ENCODE data around the gene SLIT3. TPM values are rescaled to one million over a fixed set of nuclear protein-coding genes. Genes with fewer than 3 reads are reported as not detected.

Gene SLIT3
- total and polyA plus RNA-seq, 10 of the 15 experiments (the other 5 are each of a cell fraction or from before 2014, with no cell fraction given): 0.05 TPM; not detected in 9

- no peaks in the 10 kb centered on the region for H3K36me3 ChIP-seq (ENCODE audit: control insufficient read depth in 2 of 2, insufficient read depth in 2 of 2, low read length in 1 of 2)
- FAIRE-seq: no peak
- POLR2A ChIA-PET: no interaction called here
- H4K20me1 ChIP-seq (ENCODE audit: control insufficient read depth, insufficient read depth): no peaks in the 10 kb centered on the region
- no peaks in the 10 kb centered on the region for H3K79me2 ChIP-seq (ENCODE audit: control insufficient read depth, insufficient read depth, low read length)
- no peak overlapping the region for H3K4me3 ChIP-seq
- no peak for DNase-seq (ENCODE audit: low read depth, low spot score)
- intact Hi-C loops (cut with micrococcal nuclease; ENCODE audit: unreplicated experiment) (no loop called here), in situ Hi-C loops (cut with MboI) (no loop called here)
- H3K27me3 ChIP-seq (replicated peaks in 1 of 2; ENCODE audit: control insufficient read depth in 2 of 2, insufficient read depth in 2 of 2, low read length in 1 of 2): peaks cover 1 to 2% of the 10 kb centered on the region in 2 experiments; a peak in 2 of 4 replicates
- H3K27ac ChIP-seq (ENCODE audit: control insufficient read depth, insufficient read depth): no peak overlapping the region
- H3K4me2 ChIP-seq (ENCODE audit: control insufficient read depth, insufficient read depth): no peak overlapping the region
- WGBS (ENCODE audit: insufficient coverage, insufficient replicate concordance, low lambda C conversion rate, missing lambda C conversion rate): 24% methylated on average over 5 of the region's 5 CpGs
- H2AFZ ChIP-seq (ENCODE audit: control insufficient read depth, low read depth, low read length): no peak overlapping the region
- no peaks in the 10 kb centered on the region for H3K4me1 ChIP-seq (ENCODE audit: control insufficient read depth, insufficient read depth, low read length)
- no peaks in the 10 kb centered on the region for H3K9me3 ChIP-seq (replicated peaks; ENCODE audit: control insufficient read depth, insufficient read depth, low read length)
- CTCF ChIA-PET: no interaction called here
- SMC1A ChIA-PET (ENCODE audit: uncharacterized antibody, unreplicated experiment): no interaction called here
- H3K9ac ChIP-seq (ENCODE audit: control insufficient read depth, insufficient read depth, low read length): no peak overlapping the region
- no TSS peak for BruUV-seq (replicated peaks)
- no peak for ATAC-seq
- RAD21 ChIA-PET (ENCODE audit: unreplicated experiment): no interaction called here
- TF ChIP-seq SIX5 (IDR thresholded peaks at IDR 0.05; ENCODE audit: low read depth, low read length, severe bottlenecking) (no peak), ZNF207 (IDR thresholded peaks at IDR 0.05; ENCODE audit: borderline replicate concordance) (no peak), RCOR1 (conservative IDR thresholded peaks at IDR 0.05; ENCODE audit: low read depth, low read length) (no peak), SMAD5 (IDR thresholded peaks at IDR 0.05; ENCODE audit: low read depth) (no peak), ZNF24 (IDR thresholded peaks at IDR 0.05) (no peak), SMAD1 (IDR thresholded peaks at IDR 0.05; ENCODE audit: low read depth, partially characterized antibody) (no peak), FOXM1 (IDR thresholded peaks at IDR 0.05; ENCODE audit: low read depth, low read length) (no peak), RELB (IDR thresholded peaks at IDR 0.05; ENCODE audit: low read depth) (no peak), NBN (IDR thresholded peaks at IDR 0.05) (no peak), TCF7 (IDR thresholded peaks at IDR 0.05; ENCODE audit: borderline replicate concordance) (no peak), TBL1XR1 (IDR thresholded peaks at IDR 0.05; ENCODE audit: low read depth, low read length) (no peak), RBBP5 (conservative IDR thresholded peaks at IDR 0.05) (no peak), POLR2AphosphoS2 (IDR thresholded peaks at IDR 0.05; ENCODE audit: low read depth, low read length) (no peak), FOS (IDR thresholded peaks at IDR 0.05; ENCODE audit: borderline replicate concordance, extremely low read depth, insufficient read length) (no peak), POU2F2 (IDR thresholded peaks at IDR 0.05; ENCODE audit: borderline replicate concordance, low read depth, low read length) (no peak)
- TF ChIP-seq, protein P1, sequence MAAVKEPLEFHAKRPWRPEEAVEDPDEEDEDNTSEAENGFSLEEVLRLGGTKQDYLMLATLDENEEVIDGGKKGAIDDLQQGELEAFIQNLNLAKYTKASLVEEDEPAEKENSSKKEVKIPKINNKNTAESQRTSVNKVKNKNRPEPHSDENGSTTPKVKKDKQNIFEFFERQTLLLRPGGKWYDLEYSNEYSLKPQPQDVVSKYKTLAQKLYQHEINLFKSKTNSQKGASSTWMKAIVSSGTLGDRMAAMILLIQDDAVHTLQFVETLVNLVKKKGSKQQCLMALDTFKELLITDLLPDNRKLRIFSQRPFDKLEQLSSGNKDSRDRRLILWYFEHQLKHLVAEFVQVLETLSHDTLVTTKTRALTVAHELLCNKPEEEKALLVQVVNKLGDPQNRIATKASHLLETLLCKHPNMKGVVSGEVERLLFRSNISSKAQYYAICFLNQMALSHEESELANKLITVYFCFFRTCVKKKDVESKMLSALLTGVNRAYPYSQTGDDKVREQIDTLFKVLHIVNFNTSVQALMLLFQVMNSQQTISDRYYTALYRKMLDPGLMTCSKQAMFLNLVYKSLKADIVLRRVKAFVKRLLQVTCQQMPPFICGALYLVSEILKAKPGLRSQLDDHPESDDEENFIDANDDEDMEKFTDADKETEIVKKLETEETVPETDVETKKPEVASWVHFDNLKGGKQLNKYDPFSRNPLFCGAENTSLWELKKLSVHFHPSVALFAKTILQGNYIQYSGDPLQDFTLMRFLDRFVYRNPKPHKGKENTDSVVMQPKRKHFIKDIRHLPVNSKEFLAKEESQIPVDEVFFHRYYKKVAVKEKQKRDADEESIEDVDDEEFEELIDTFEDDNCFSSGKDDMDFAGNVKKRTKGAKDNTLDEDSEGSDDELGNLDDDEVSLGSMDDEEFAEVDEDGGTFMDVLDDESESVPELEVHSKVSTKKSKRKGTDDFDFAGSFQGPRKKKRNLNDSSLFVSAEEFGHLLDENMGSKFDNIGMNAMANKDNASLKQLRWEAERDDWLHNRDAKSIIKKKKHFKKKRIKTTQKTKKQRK (IDR thresholded peaks at IDR 0.05; ENCODE audit: low read depth, low read length): no peak
- TF ChIP-seq, protein P2, sequence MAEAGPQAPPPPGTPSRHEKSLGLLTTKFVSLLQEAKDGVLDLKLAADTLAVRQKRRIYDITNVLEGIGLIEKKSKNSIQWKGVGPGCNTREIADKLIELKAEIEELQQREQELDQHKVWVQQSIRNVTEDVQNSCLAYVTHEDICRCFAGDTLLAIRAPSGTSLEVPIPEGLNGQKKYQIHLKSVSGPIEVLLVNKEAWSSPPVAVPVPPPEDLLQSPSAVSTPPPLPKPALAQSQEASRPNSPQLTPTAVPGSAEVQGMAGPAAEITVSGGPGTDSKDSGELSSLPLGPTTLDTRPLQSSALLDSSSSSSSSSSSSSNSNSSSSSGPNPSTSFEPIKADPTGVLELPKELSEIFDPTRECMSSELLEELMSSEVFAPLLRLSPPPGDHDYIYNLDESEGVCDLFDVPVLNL (IDR thresholded peaks at IDR 0.05; ENCODE audit: low read depth, low read length): no peak
- TF ChIP-seq, protein P3, sequence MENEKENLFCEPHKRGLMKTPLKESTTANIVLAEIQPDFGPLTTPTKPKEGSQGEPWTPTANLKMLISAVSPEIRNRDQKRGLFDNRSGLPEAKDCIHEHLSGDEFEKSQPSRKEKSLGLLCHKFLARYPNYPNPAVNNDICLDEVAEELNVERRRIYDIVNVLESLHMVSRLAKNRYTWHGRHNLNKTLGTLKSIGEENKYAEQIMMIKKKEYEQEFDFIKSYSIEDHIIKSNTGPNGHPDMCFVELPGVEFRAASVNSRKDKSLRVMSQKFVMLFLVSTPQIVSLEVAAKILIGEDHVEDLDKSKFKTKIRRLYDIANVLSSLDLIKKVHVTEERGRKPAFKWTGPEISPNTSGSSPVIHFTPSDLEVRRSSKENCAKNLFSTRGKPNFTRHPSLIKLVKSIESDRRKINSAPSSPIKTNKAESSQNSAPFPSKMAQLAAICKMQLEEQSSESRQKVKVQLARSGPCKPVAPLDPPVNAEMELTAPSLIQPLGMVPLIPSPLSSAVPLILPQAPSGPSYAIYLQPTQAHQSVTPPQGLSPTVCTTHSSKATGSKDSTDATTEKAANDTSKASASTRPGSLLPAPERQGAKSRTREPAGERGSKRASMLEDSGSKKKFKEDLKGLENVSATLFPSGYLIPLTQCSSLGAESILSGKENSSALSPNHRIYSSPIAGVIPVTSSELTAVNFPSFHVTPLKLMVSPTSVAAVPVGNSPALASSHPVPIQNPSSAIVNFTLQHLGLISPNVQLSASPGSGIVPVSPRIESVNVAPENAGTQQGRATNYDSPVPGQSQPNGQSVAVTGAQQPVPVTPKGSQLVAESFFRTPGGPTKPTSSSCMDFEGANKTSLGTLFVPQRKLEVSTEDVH (IDR thresholded peaks at IDR 0.05; ENCODE audit: low read depth, partially characterized antibody): no peak
Observed at GRCh38 chr5:168853972-168854371, 447.0 kb downstream of the SLIT3 start.
